GM13977 (cell line): Measurements from ENCODE around the gene TTC7B.

Experiments
- DNase-seq: peaks from one replicate; pipeline ENCODE4 v3.0.0; 2012; ENCODE audit warnings: low spot score
- in situ Hi-C: fragments of 300-500 bp; cut with MboI; formaldehyde crosslinking; loops from one replicate; pipeline ENCODE4 v1.12.0; 2022; ENCODE audit warnings: low sequenced_read_pairs, low pct_unique_long_range_greater_than_20kb, mixed read lengths, inconsistent platforms; ENCODE audit not compliant: unreplicated experiment
- TF ChIP-seq, protein P1 (sequence below): IDR thresholded peaks from 2 replicates; pipeline ENCODE4 v1.5.1; 2012; ENCODE audit warnings: mild to moderate bottlenecking, control low read depth; ENCODE audit not compliant: insufficient read depth; ENCODE audit errors: extremely low read depth, missing control alignments

The TTC7B gene

DNA sequence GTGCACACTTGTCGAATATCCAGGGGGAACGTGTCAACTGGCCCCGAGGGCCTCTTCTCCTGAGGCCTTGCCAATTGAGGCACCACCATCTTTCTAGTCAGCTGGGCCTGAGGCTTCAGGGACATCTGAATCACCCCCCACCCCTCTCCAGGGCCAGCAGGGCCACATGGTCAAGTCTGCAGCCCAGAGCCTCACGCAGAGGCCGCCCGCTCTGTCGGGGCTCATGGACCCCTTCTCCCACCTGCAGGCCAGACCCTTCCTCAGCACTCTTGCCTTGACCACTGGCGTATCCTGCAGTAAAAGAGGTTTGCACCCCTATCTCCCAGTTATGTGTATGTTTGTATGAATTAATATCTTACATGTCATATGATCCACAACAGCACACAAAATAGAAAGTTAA, 237.1 kb downstream of the TTC7B start:
- no peak for DNase-seq
- TF ChIP-seq, protein P1, sequence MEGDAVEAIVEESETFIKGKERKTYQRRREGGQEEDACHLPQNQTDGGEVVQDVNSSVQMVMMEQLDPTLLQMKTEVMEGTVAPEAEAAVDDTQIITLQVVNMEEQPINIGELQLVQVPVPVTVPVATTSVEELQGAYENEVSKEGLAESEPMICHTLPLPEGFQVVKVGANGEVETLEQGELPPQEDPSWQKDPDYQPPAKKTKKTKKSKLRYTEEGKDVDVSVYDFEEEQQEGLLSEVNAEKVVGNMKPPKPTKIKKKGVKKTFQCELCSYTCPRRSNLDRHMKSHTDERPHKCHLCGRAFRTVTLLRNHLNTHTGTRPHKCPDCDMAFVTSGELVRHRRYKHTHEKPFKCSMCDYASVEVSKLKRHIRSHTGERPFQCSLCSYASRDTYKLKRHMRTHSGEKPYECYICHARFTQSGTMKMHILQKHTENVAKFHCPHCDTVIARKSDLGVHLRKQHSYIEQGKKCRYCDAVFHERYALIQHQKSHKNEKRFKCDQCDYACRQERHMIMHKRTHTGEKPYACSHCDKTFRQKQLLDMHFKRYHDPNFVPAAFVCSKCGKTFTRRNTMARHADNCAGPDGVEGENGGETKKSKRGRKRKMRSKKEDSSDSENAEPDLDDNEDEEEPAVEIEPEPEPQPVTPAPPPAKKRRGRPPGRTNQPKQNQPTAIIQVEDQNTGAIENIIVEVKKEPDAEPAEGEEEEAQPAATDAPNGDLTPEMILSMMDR: no peak
- in situ Hi-C loops: no loop called here

- in situ Hi-C loops: no loop called here
- TF ChIP-seq, protein P1: no peak
- no peak for DNase-seq
Measured at GRCh38 chr14:90578283-90578985, 237.8 kb downstream of the TTC7B start.

- in situ Hi-C loops: no loop called here
- TF ChIP-seq, protein P1: no peak
- no peak for DNase-seq
Measured at GRCh38 chr14:90577661-90578282, 238.5 kb downstream of the TTC7B start.

GRCh38 chr14:90576981-90577660, 239.1 kb downstream of the TTC7B start:
- no peak for DNase-seq
- in situ Hi-C loops: no loop called here
- TF ChIP-seq, protein P1: no peak

DNA sequence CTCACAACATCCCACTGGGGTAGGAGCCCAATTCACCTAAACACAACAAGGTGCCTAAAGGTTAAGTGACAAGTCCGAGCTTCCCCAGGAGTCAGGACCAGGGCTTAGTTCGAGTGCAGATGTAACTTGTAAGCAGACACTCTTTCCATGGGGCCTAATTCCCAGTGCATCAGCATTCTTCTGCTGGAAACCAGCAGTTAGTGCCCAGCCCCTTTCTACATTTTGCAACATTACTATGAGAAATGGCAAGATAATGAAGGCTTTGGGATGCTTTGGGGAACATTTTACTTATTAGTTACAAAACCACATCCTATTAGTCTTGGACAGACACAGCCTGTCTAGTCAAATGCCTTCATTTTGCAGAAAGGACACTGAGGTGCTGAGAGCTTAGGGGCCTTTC, 239.6 kb downstream of the TTC7B start:
- TF ChIP-seq, protein P1: no peak
- DNase-seq: no peak
- in situ Hi-C loops: no loop called here

DNA sequence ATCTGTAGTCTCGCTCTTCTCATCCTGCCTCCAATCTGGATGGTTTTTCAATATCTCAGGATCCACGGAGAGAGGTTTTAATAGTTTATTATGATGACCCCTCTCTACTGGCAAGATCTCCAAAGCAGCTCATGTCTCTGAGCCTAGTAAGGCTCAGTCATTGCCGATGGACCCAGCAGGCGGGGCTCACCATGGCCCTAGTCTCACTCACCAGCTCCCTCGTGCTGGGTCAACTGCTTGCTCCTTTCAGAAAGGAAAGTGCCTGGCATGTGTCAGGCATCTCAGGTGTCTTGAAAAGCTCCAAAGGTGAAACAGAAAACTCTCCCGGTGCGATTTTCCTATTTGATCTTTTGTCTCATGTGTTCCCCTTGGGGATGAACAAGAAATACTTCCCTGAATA, 240.4 kb downstream of the TTC7B start:
- DNase-seq: no peak
- in situ Hi-C loops: no loop called here
- TF ChIP-seq, protein P1: no peak
